ENCODE results near the gene RAB3A.

Gene RAB3A

GRCh38 chr19:18167975-18168645, 35.7 kb downstream of the RAB3A start:
- TF ChIP-seq, protein P1, sequence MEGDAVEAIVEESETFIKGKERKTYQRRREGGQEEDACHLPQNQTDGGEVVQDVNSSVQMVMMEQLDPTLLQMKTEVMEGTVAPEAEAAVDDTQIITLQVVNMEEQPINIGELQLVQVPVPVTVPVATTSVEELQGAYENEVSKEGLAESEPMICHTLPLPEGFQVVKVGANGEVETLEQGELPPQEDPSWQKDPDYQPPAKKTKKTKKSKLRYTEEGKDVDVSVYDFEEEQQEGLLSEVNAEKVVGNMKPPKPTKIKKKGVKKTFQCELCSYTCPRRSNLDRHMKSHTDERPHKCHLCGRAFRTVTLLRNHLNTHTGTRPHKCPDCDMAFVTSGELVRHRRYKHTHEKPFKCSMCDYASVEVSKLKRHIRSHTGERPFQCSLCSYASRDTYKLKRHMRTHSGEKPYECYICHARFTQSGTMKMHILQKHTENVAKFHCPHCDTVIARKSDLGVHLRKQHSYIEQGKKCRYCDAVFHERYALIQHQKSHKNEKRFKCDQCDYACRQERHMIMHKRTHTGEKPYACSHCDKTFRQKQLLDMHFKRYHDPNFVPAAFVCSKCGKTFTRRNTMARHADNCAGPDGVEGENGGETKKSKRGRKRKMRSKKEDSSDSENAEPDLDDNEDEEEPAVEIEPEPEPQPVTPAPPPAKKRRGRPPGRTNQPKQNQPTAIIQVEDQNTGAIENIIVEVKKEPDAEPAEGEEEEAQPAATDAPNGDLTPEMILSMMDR (IDR thresholded peaks at IDR 0.05; ENCODE audit: low read depth, low read length): peak; percentile 91
- Histone ChIP-seq H3K36me3 (peaks cover 57% of the 10 kb centered on the region), H3K27me3 (ENCODE audit: insufficient read depth, low read depth, severe bottlenecking) (no peaks in the 10 kb centered on the region), H3K4me3 (ENCODE audit: low read depth, low read length) (no peak overlapping the region), H3K9me3 (ENCODE audit: severe bottlenecking) (no peaks in the 10 kb centered on the region), H3K27ac (no peak overlapping the region)
- DNase-seq: peak; percentile 57

DNA sequence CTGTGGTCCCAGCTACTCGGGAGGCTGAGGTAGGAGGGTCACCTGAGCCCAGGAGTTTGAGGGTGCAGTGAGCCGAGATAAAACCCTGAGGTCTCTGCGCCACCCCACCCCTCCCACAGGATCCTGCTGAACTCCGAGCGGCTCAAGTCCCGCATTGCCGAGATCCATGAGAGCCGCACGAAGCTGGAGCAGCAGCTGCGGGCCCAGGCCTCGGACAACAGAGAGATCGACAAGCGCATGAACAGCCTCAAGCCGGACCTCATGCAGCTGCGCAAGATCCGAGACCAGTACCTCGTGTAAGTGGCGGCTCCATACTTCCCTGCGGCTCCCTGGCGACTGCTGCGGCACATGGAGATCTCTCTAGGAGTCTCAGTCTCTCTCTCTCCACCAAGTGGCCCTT, 36.8 kb downstream of the RAB3A start:
- H3K36me3 ChIP-seq: peaks cover 67% of the 10 kb centered on the region
- no peak overlapping the region for H3K27ac ChIP-seq
- no peaks in the 10 kb centered on the region for H3K27me3 ChIP-seq (ENCODE audit: insufficient read depth, low read depth, severe bottlenecking)
- H3K9me3 ChIP-seq (ENCODE audit: severe bottlenecking): no peaks in the 10 kb centered on the region
- TF ChIP-seq, protein P1 (IDR thresholded peaks at IDR 0.05; ENCODE audit: low read depth, low read length): no peak
- H3K4me3 ChIP-seq (ENCODE audit: low read depth, low read length): no peak overlapping the region
- DNase-seq: no peak

DNA sequence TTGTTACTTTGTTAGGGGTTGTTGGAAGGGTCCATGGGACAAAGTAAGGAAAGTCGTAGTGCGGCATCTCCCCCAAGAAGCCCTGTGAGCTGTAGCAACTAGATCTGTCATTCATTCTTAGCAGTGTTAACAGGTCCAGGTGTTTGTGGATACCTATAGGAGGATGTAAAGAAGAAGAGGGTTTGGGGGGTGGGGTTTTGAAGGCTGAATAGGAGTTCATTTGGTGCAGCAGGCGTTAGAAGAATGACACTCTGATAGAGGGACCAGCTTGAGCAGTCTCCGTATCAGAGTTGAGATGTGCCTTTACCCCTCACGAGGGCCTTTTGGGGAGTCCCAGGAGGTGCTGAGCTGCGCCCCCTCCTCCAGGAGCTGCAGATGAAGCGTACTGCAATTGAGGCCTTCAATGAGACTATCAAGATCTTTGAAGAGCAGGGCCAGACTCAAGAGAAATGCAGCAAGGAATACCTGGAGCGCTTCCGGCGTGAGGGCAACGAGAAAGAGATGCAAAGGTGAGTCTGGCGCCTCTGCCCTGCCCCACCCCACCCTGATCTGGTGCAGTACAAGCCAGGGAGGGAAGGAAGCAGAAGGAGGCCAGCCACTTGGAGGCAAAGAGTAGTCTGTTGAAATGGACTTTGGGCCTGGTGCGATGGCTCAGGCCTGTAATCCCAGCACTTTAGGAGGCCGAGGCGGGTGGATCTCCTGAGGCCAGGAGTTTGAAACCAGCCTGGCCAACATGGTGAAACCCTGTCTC, 37.9 kb downstream of the RAB3A start:
- H3K9me3 ChIP-seq (ENCODE audit: severe bottlenecking): no peaks in the 10 kb centered on the region
- no peak overlapping the region for H3K4me3 ChIP-seq (ENCODE audit: low read depth, low read length)
- H3K27me3 ChIP-seq (ENCODE audit: insufficient read depth, low read depth, severe bottlenecking): no peaks in the 10 kb centered on the region
- no peak overlapping the region for H3K27ac ChIP-seq
- peaks cover 72% of the 10 kb centered on the region for H3K36me3 ChIP-seq
- no peak for DNase-seq
- TF ChIP-seq, protein P1 (IDR thresholded peaks at IDR 0.05; ENCODE audit: low read depth, low read length): no peak

- Histone ChIP-seq H3K9me3 (ENCODE audit: severe bottlenecking) (no peaks in the 10 kb centered on the region), H3K4me3 (ENCODE audit: low read depth, low read length) (no peak overlapping the region), H3K27me3 (ENCODE audit: insufficient read depth, low read depth, severe bottlenecking) (no peaks in the 10 kb centered on the region), H3K36me3 (peaks cover 71% of the 10 kb centered on the region), H3K27ac (no peak overlapping the region)
- DNase-seq: no peak
- TF ChIP-seq, protein P1 (IDR thresholded peaks at IDR 0.05; ENCODE audit: low read depth, low read length): no peak
These were observed 39.8 kb downstream of the RAB3A start for GRCh38 chr19:18164072-18164471.

GRCh38 chr19:18161636-18162002, 42.2 kb downstream of the RAB3A start:
- H3K27ac ChIP-seq: no peak overlapping the region
- no peaks in the 10 kb centered on the region for H3K27me3 ChIP-seq (ENCODE audit: insufficient read depth, low read depth, severe bottlenecking)
- no peaks in the 10 kb centered on the region for H3K9me3 ChIP-seq (ENCODE audit: severe bottlenecking)
- TF ChIP-seq, protein P1 (IDR thresholded peaks at IDR 0.05; ENCODE audit: low read depth, low read length): no peak
- peaks cover 48% of the 10 kb centered on the region for H3K36me3 ChIP-seq
- no peak overlapping the region for H3K4me3 ChIP-seq (ENCODE audit: low read depth, low read length)
- DNase-seq: no peak

All from WERI-Rb-1 (cell line).